Measurements from ENCODE around the gene STMN3. TPM values are rescaled to one million over a fixed set of nuclear protein-coding genes. Genes with fewer than 3 reads are reported as not detected.

The STMN3 gene
- polyA plus RNA-seq, 1 of the 3 experiments (the other 2 are of a cell fraction): 111 TPM

GRCh38 chr20:63648190-63648589 lies 5.0 kb downstream of the STMN3 start (continued):
- TF ChIP-seq IRF3 (IDR thresholded peaks at IDR 0.05; ENCODE audit: low read depth, low read length) (no peak), PBX3 (IDR thresholded peaks at IDR 0.05) (no peak), FOXM1 (IDR thresholded peaks at IDR 0.05; ENCODE audit: low read depth) (no peak), NRF1 (IDR thresholded peaks at IDR 0.05; ENCODE audit: low read depth, low read length) (no peak), GABPA (IDR thresholded peaks at IDR 0.05; ENCODE audit: low read depth) (no peak), NFIC (IDR thresholded peaks at IDR 0.05; ENCODE audit: borderline replicate concordance) (no peak), GATA2 (CRISPR knock-in tag; IDR thresholded peaks at IDR 0.05) (no peak)

- Histone ChIP-seq H3K36me3 (replicated peaks in 1 of 2; ENCODE audit: control insufficient read depth in 1 of 2, insufficient read depth in 2 of 2, low read length in 1 of 2) (no peaks in the 10 kb centered on the region), H3K4me2 (no peak overlapping the region), H3K9me3 (no peaks in the 10 kb centered on the region), H3K27ac (ENCODE audit: low read depth in 2 of 2, low read length in 1 of 2) (no peak overlapping the region), H3F3A (replicated peaks; ENCODE audit: insufficient read depth) (no peaks in the 10 kb centered on the region), H3K27me3 (ENCODE audit: insufficient read depth) (no peaks in the 10 kb centered on the region), H3K4me3 (ENCODE audit: low read depth in 2 of 2, low read length in 1 of 2) (no peak overlapping the region), H3K79me2 (ENCODE audit: insufficient read depth) (peaks cover 4% of the 10 kb centered on the region; the same call in 1 of the 2 replicates), H2AFZ (ENCODE audit: low read depth) (no peak overlapping the region), H4K20me1 (ENCODE audit: insufficient read depth) (peaks cover 25% of the 10 kb centered on the region), H3K9ac (no peak overlapping the region), H3K9me2 (no peaks in the 10 kb centered on the region), H3K4me1 (ENCODE audit: control insufficient read depth in 1 of 2, insufficient read depth in 2 of 2, low read depth in 1 of 2, low read length in 1 of 2) (peaks cover 0 to 11% of the 10 kb centered on the region in 2 experiments; a peak in 1 of 4 replicates)
- POLR2A ChIA-PET: no interaction called here
- CTCF ChIA-PET: interaction anchor here (0.6 kb wide), 1 partner anchor 39 kb away, joined by 3 read pairs; no protein-coding TSS in a partner anchor
- DNase-seq: no peak
- TF ChIP-seq EZH2phosphoT487 (IDR thresholded peaks at IDR 0.05; ENCODE audit: borderline replicate concordance, low read depth) (no peak), GABPA (IDR thresholded peaks at IDR 0.05; ENCODE audit: low read depth) (no peak), TEAD4 (IDR thresholded peaks at IDR 0.05; ENCODE audit: borderline replicate concordance, insufficient read depth) (no peak), TAF1 (IDR thresholded peaks at IDR 0.05; ENCODE audit: borderline replicate concordance, low read depth, low read length) (no peak), ELF1 (IDR thresholded peaks at IDR 0.05) (no peak), CTCF (IDR thresholded peaks at IDR 0.05) (no peak), RXRA (IDR thresholded peaks at IDR 0.05; ENCODE audit: borderline replicate concordance, low read depth) (no peak), GATA2 (CRISPR knock-in tag; IDR thresholded peaks at IDR 0.05) (no peak), FOXM1 (IDR thresholded peaks at IDR 0.05; ENCODE audit: low read depth) (no peak), FOSL2 (IDR thresholded peaks at IDR 0.05; ENCODE audit: borderline replicate concordance, low read depth) (no peak), RCOR1 (IDR thresholded peaks at IDR 0.05; ENCODE audit: low read length) (no peak), RFX5 (IDR thresholded peaks at IDR 0.05; ENCODE audit: low read length) (no peak)
- 88% methylated on average over 4 of the region's 4 CpGs for whole genome bisulfite sequencing (ENCODE audit: low lambda C conversion rate)
Observed at GRCh38 chr20:63645218-63645617, 8.0 kb downstream of the STMN3 start.
